CD4-positive, alpha-beta memory T cell (primary cell): ENCODE measurements around the gene NDC1. TPM values are rescaled to one million over a fixed set of nuclear protein-coding genes. Genes with fewer than 3 reads are reported as not detected.

Source experiments
- CTCF ChIA-PET: fragments of 350-600 bp; sonication (Branson Sonifier 250); formaldehyde crosslinking; loops from one replicate; lab custom pipeline; 2021; ENCODE audit warnings: inconsistent platforms; ENCODE audit not compliant: partially characterized antibody; lab: Charles Lee
- POLR2A ChIA-PET: fragments of 350-600 bp; sonication (Branson Sonifier 250); formaldehyde crosslinking; loops from one replicate; lab custom pipeline; 2021; ENCODE audit not compliant: partially characterized antibody; lab: Charles Lee
- DNase-seq, 5 donors: peaks; one replicate each; pipeline versions ENCODE4 v3.0.0 to v3.0.0-alpha.2; 2020 to 2022; ENCODE audit warnings: mixed read lengths in 1 of 5
- H3K27ac ChIP-seq: one replicate; pipeline ENCODE4 v1.7.0; 2013; ENCODE audit warnings: low read depth, low read length
- H3K27me3 ChIP-seq: 2 replicates; pipeline ENCODE4 v1.7.0; 2013; ENCODE audit warnings: mild to moderate bottlenecking, low read length, moderate library complexity; ENCODE audit not compliant: insufficient read depth
- H3K36me3 ChIP-seq: 2 replicates; pipeline ENCODE4 v1.7.0; 2013; ENCODE audit warnings: mild to moderate bottlenecking, low read length, moderate library complexity; ENCODE audit not compliant: insufficient read depth
- H3K4me1 ChIP-seq: 2 replicates; pipeline ENCODE4 v1.7.0; 2013; ENCODE audit warnings: mild to moderate bottlenecking, low read length, moderate library complexity; ENCODE audit not compliant: insufficient read depth
- H3K4me3 ChIP-seq, 2 donors: one replicate each; pipeline ENCODE4 v1.7.0; 2013; ENCODE audit warnings: low read length in 2 of 2, mild to moderate bottlenecking in 1 of 2
- H3K9me3 ChIP-seq, 2 donors: one replicate each; pipeline ENCODE4 v1.7.0; 2013; ENCODE audit warnings: low read length in 2 of 2, control low read depth in 1 of 2; ENCODE audit not compliant: control insufficient read depth in 1 of 2
- H3K27ac Mint-ChIP-seq, 7 donors: one replicate each; pipeline ENCODE4 v1.8.0; 2020 to 2021; ENCODE audit warnings: mixed read lengths in 7 of 7, mild to moderate bottlenecking in 6 of 7, inconsistent platforms in 3 of 7, moderate library complexity in 3 of 7
- H3K27me3 Mint-ChIP-seq, 2 donors: one replicate each; pipeline ENCODE4 v1.8.0; 2020 to 2021; ENCODE audit warnings: mixed read lengths in 2 of 2
- H3K36me3 Mint-ChIP-seq, 2 donors: one replicate each; pipeline ENCODE4 v1.8.0; 2020 to 2021; ENCODE audit warnings: mixed read lengths in 2 of 2, inconsistent platforms in 1 of 2, mild to moderate bottlenecking in 1 of 2
- H3K4me1 Mint-ChIP-seq, 4 donors: one replicate each; pipeline ENCODE4 v1.8.0; 2020 to 2021; ENCODE audit warnings: mixed read lengths in 4 of 4, mild to moderate bottlenecking in 1 of 4
- H3K4me3 Mint-ChIP-seq, 8 donors: one replicate each; pipeline ENCODE4 v1.8.0; 2020 to 2021; ENCODE audit warnings: mixed read lengths in 8 of 8, mild to moderate bottlenecking in 7 of 8, moderate library complexity in 6 of 8, inconsistent platforms in 3 of 8
- H3K9me3 Mint-ChIP-seq, 8 donors: one replicate each; pipeline ENCODE4 v1.8.0; 2020 to 2021; ENCODE audit warnings: mixed read lengths in 8 of 8, mild to moderate bottlenecking in 5 of 8, inconsistent platforms in 3 of 8, moderate library complexity in 1 of 8
- intact Hi-C: fragments of 100-400 bp; cut with micrococcal nuclease; formaldehyde crosslinking; loops from one replicate; pipeline ENCODE4 v1.15.1; 2023
- polyA plus RNA-seq, 2 donors: library from polyadenylated mRNA; unstranded; fragments of 300-500 nt; fragmentation: Illumina TruSeq; gene quantifications; one replicate each; pipeline ENCODE4 v1.2.3, GENCODE V29; 2021
- total RNA-seq, 2 experiments: library from RNA; stranded (reverse); gene quantifications; one replicate each; pipeline ENCODE4 v1.2.3, GENCODE V29; 2021

NDC1 gene
- total and polyA plus RNA-seq, 4 experiments from 2014 or later, result 4.4 to 11.0 (median 9.3) TPM

DNA sequence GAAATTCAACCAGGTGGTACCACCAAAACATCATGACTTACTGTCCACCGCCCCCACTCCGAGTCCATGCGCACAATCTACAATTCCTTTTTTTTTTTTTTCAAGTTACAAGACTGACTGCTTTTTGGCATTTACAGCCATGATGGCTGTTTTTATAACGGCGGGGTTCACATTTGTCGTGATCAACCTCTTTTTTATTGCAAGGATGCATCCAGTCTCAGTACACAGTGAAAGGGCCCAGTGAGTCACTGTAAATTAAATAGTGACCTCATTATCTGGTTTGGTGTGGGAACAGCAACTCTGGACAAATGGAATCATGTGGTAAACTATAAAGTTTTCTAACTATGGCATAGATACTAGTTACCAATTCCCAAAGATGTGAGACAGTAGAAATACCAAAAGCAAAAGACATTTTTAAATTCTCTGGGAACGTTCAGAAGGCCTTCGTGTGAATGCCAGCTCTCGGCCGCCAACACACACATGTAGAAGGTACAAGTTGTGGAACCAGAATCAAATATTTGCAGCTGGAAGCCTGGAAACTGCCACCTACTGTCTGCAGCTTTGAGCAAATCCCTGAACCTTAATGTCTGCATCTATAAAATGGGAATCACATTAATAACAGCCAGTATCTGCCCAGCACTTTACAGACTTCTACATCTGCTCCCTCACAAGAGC lies 104.0 kb downstream of the NDC1 start:
- CTCF ChIA-PET, result no interaction called here

DNA sequence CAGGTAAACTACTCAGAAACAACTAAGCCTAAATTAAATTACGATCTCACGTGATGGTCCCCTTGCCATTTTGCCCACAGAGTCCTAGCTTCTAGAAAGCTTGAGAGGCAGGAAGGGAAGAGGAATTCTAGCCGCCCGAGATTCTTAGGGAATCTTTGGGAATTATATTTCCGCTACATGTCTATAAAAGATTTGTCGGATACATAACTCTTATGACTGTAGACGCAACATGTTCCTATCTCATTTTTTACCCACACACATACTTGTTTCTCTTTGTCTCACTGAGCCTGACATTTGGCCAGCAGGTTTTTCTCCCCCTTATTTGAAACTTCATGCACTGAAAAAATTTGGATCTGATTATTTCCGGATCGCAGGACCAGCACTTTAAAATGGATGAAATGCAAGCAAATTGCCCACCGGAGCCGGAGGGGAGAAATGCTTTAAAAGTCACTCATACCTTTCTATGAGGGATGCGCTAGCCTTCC lies 104.6 kb downstream of the NDC1 start:
- H3K27me3 ChIP-seq, result peaks cover 11% of the 10 kb centered on the region
- Mint-ChIP-seq H3K27me3 (peaks cover 20 to 27% of the 10 kb centered on the region in 2 donors), H3K4me3 (no peak overlapping the region), H3K4me1 (peaks cover 0 to 4% (median 0%) of the 10 kb centered on the region in 4 donors), H3K9me3 (no peaks in the 10 kb centered on the region), H3K36me3 (no peaks in the 10 kb centered on the region), H3K27ac (no peak overlapping the region)
- no peak for DNase-seq
- H3K36me3 ChIP-seq, result no peaks in the 10 kb centered on the region
- no peak overlapping the region for H3K4me3 ChIP-seq
- intact Hi-C loops, result no loop called here
- no peaks in the 10 kb centered on the region for H3K9me3 ChIP-seq
- H3K4me1 ChIP-seq, result peaks cover 6% of the 10 kb centered on the region
- ChIA-PET POLR2A (no interaction called here), CTCF (no interaction called here)
- no peak overlapping the region for H3K27ac ChIP-seq

More for the DNA sequence above, 104.0 kb downstream of the NDC1 start:
- no peak for DNase-seq
- H3K27ac ChIP-seq, result no peak overlapping the region
- Mint-ChIP-seq H3K4me3 (no peak overlapping the region), H3K36me3 (no peaks in the 10 kb centered on the region), H3K9me3 (no peaks in the 10 kb centered on the region), H3K4me1 (peaks cover 0 to 4% (median 0%) of the 10 kb centered on the region in 4 donors), H3K27me3 (peaks cover 20 to 27% of the 10 kb centered on the region in 2 donors), H3K27ac (no peak overlapping the region)
- POLR2A ChIA-PET, result no interaction called here
- peaks cover 9% of the 10 kb centered on the region for H3K4me1 ChIP-seq
- intact Hi-C loops, result no loop called here
- no peak overlapping the region for H3K4me3 ChIP-seq
- H3K27me3 ChIP-seq, result peaks cover 11% of the 10 kb centered on the region
- H3K36me3 ChIP-seq, result no peaks in the 10 kb centered on the region
- no peaks in the 10 kb centered on the region for H3K9me3 ChIP-seq

DNA sequence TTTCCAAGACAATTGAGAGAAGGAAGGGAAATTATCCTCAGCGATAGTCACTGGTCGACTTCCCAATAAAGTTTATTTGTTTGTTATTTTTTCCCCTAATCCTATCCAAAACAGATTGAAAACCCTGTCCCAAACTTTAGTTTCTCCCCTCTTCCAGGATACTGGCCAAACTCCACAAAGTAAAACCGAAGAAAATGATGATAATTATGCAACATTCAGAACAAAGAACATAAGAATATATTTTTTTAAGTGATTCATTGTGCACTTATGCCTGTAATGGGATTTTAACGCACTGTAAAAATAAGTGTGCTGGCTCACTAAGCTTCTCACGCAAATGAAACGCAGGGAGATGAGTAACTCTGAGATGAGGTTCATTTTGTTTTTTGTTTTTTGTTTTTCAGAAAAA lies 105.2 kb downstream of the NDC1 start:
- CTCF ChIA-PET, result no interaction called here
- Mint-ChIP-seq H3K9me3 (no peaks in the 10 kb centered on the region), H3K27me3 (peaks cover 20 to 27% of the 10 kb centered on the region in 2 donors), H3K36me3 (no peaks in the 10 kb centered on the region), H3K4me3 (no peak overlapping the region), H3K27ac (no peak overlapping the region), H3K4me1 (peaks cover 0 to 4% (median 0%) of the 10 kb centered on the region in 4 donors)
- no peak overlapping the region for H3K27ac ChIP-seq
- DNase-seq, result no peak
- H3K9me3 ChIP-seq, result no peaks in the 10 kb centered on the region
- POLR2A ChIA-PET, result no interaction called here
- peaks cover under 1% of the 10 kb centered on the region for H3K4me1 ChIP-seq
- no peaks in the 10 kb centered on the region for H3K36me3 ChIP-seq
- H3K27me3 ChIP-seq, result peaks cover 8% of the 10 kb centered on the region
- intact Hi-C loops, result no loop called here
- H3K4me3 ChIP-seq, result no peak overlapping the region

DNA sequence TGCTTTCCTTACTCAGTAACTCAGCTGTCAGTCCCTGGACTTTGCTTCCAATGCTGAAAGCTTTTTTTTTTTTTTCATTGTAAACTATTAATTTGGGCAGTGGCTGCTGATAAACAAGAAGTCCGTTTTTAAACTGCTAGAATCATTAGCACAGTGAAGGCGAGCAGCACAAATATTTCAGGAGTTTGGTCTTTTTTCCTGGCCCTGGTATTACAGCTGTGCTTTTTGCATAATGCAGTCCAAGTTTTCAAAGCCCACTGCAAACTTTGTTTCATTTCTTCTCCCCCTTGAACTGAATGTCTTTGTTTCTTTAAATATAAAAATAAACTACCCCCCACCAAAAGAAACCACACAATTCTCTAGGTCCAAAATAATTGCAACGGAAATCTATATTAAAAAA lies 105.7 kb downstream of the NDC1 start:
- H3K36me3 Mint-ChIP-seq, result no peaks in the 10 kb centered on the region
- no peaks in the 10 kb centered on the region for H3K9me3 Mint-ChIP-seq
- Histone ChIP-seq H3K4me1 (no peaks in the 10 kb centered on the region), H3K4me3 (no peak overlapping the region), H3K9me3 (no peaks in the 10 kb centered on the region), H3K27me3 (peaks cover 8% of the 10 kb centered on the region), H3K36me3 (no peaks in the 10 kb centered on the region), H3K27ac (no peak overlapping the region)
- ChIA-PET POLR2A (no interaction called here), CTCF (no interaction called here)
- no peak overlapping the region for H3K4me3 Mint-ChIP-seq
- peaks cover 0 to 2% (median 0%) of the 10 kb centered on the region in 4 donors for H3K4me1 Mint-ChIP-seq
- intact Hi-C loops, result no loop called here
- H3K27ac Mint-ChIP-seq, result no peak overlapping the region
- peaks cover 19 to 26% of the 10 kb centered on the region in 2 donors for H3K27me3 Mint-ChIP-seq
- no peak for DNase-seq

GRCh38 chr1:53731779-53732305 lies 106.3 kb downstream of the NDC1 start:
- Histone ChIP-seq H3K4me1 (no peaks in the 10 kb centered on the region), H3K36me3 (no peaks in the 10 kb centered on the region), H3K27me3 (peaks cover 4% of the 10 kb centered on the region), H3K9me3 (no peaks in the 10 kb centered on the region), H3K27ac (no peak overlapping the region), H3K4me3 (no peak overlapping the region)
- no peak overlapping the region for H3K4me3 Mint-ChIP-seq
- intact Hi-C loops, result no loop called here
- no peaks in the 10 kb centered on the region for H3K9me3 Mint-ChIP-seq
- no peaks in the 10 kb centered on the region for H3K36me3 Mint-ChIP-seq
- H3K27me3 Mint-ChIP-seq, result peaks cover 16 to 22% of the 10 kb centered on the region in 2 donors
- no peak for DNase-seq
- no peak overlapping the region for H3K27ac Mint-ChIP-seq
- POLR2A ChIA-PET, result no interaction called here
- CTCF ChIA-PET, result no interaction called here
- H3K4me1 Mint-ChIP-seq, result no peaks in the 10 kb centered on the region

- Histone ChIP-seq H3K27me3 (no peaks in the 10 kb centered on the region), H3K4me1 (no peaks in the 10 kb centered on the region), H3K27ac (no peak overlapping the region), H3K36me3 (no peaks in the 10 kb centered on the region), H3K9me3 (no peaks in the 10 kb centered on the region), H3K4me3 (no peak overlapping the region)
- no peak overlapping the region for H3K4me3 Mint-ChIP-seq
- intact Hi-C loops, result no loop called here
- ChIA-PET CTCF (no interaction called here), POLR2A (no interaction called here)
- H3K9me3 Mint-ChIP-seq, result no peaks in the 10 kb centered on the region
- H3K27me3 Mint-ChIP-seq, result peaks cover 14 to 18% of the 10 kb centered on the region in 2 donors
- no peaks in the 10 kb centered on the region for H3K4me1 Mint-ChIP-seq
- H3K27ac Mint-ChIP-seq, result no peak overlapping the region
- no peak for DNase-seq
- no peaks in the 10 kb centered on the region for H3K36me3 Mint-ChIP-seq
Measured at GRCh38 chr1:53731043-53731600, 107.0 kb downstream of the NDC1 start.

- DNase-seq, result no peak
- H3K4me3 Mint-ChIP-seq, result no peak overlapping the region
- peaks cover 11 to 13% of the 10 kb centered on the region in 2 donors for H3K27me3 Mint-ChIP-seq
- no peak overlapping the region for H3K27ac ChIP-seq
- H3K4me3 ChIP-seq, result no peak overlapping the region
- CTCF ChIA-PET, result no interaction called here
- POLR2A ChIA-PET, result no interaction called here
- H3K27me3 ChIP-seq, result no peaks in the 10 kb centered on the region
- no peaks in the 10 kb centered on the region for H3K4me1 Mint-ChIP-seq
- H3K27ac Mint-ChIP-seq, result no peak overlapping the region
- intact Hi-C loops, result no loop called here
- H3K9me3 ChIP-seq, result no peaks in the 10 kb centered on the region
- H3K4me1 ChIP-seq, result no peaks in the 10 kb centered on the region
- H3K36me3 Mint-ChIP-seq, result no peaks in the 10 kb centered on the region
- H3K9me3 Mint-ChIP-seq, result no peaks in the 10 kb centered on the region
- no peaks in the 10 kb centered on the region for H3K36me3 ChIP-seq
Measured at GRCh38 chr1:53730224-53730865, 107.8 kb downstream of the NDC1 start.
